Mammary epithelial cell (primary cell): ENCODE results near the gene P4HA2.

Experiments
- CTCF ChIP-seq, 2 donors: IDR thresholded peaks in 1 of 2; conservative IDR thresholded peaks in 1 of 2; 2 replicates each; pipeline ENCODE4 v1.5.1; 2011 to 2012; ENCODE audit warnings: inconsistent platforms in 2 of 2, low read length in 2 of 2, mild to moderate bottlenecking in 2 of 2, control low read depth in 1 of 2, low read depth in 1 of 2; ENCODE audit not compliant: insufficient read depth in 1 of 2; ENCODE audit errors: extremely low read depth in 1 of 2
- EZH2 ChIP-seq: IDR thresholded peaks from 2 replicates; pipeline ENCODE4 v1.6.1; 2012; ENCODE audit warnings: low read length, inconsistent platforms, borderline replicate concordance

- TF ChIP-seq CTCF (conservative IDR thresholded peaks at IDR 0.05 in 1 of 2, IDR thresholded peaks at IDR 0.05 in 1 of 2; ENCODE audit: extremely low read depth in 1 of 2, insufficient read depth in 1 of 2, low read depth in 1 of 2, low read length in 2 of 2): no peak
- TF ChIP-seq EZH2: no peak
These were observed 39.1 kb upstream of the P4HA2 start for GRCh38 chr5:132266836-132267160.
